ENCODE data around the gene NRXN3.

DNA sequence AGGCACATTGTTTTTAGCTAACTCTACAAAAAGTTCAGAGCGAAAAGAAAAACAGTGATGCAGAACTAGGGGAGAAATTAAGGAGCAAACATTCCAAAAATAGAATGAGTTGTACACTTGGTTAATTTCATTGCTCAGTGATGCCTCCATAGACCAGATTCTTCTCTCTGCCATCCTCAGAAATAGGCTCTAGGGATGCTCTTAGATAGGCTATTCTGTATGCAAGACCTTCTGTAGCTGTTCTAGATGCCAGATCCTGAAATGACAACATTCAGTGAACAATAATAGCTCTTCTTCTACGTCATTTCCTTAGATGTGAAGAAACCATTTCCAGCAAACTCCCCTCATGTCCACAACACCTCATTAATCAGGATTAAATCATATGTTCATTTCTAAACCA, 1574.9 kb downstream of the NRXN3 start:
- TF ChIP-seq, protein P1, sequence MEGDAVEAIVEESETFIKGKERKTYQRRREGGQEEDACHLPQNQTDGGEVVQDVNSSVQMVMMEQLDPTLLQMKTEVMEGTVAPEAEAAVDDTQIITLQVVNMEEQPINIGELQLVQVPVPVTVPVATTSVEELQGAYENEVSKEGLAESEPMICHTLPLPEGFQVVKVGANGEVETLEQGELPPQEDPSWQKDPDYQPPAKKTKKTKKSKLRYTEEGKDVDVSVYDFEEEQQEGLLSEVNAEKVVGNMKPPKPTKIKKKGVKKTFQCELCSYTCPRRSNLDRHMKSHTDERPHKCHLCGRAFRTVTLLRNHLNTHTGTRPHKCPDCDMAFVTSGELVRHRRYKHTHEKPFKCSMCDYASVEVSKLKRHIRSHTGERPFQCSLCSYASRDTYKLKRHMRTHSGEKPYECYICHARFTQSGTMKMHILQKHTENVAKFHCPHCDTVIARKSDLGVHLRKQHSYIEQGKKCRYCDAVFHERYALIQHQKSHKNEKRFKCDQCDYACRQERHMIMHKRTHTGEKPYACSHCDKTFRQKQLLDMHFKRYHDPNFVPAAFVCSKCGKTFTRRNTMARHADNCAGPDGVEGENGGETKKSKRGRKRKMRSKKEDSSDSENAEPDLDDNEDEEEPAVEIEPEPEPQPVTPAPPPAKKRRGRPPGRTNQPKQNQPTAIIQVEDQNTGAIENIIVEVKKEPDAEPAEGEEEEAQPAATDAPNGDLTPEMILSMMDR (IDR thresholded peaks at IDR 0.05; ENCODE audit: low read depth, low read length, missing input control), result no peak
- TF ChIP-seq, protein P2, sequence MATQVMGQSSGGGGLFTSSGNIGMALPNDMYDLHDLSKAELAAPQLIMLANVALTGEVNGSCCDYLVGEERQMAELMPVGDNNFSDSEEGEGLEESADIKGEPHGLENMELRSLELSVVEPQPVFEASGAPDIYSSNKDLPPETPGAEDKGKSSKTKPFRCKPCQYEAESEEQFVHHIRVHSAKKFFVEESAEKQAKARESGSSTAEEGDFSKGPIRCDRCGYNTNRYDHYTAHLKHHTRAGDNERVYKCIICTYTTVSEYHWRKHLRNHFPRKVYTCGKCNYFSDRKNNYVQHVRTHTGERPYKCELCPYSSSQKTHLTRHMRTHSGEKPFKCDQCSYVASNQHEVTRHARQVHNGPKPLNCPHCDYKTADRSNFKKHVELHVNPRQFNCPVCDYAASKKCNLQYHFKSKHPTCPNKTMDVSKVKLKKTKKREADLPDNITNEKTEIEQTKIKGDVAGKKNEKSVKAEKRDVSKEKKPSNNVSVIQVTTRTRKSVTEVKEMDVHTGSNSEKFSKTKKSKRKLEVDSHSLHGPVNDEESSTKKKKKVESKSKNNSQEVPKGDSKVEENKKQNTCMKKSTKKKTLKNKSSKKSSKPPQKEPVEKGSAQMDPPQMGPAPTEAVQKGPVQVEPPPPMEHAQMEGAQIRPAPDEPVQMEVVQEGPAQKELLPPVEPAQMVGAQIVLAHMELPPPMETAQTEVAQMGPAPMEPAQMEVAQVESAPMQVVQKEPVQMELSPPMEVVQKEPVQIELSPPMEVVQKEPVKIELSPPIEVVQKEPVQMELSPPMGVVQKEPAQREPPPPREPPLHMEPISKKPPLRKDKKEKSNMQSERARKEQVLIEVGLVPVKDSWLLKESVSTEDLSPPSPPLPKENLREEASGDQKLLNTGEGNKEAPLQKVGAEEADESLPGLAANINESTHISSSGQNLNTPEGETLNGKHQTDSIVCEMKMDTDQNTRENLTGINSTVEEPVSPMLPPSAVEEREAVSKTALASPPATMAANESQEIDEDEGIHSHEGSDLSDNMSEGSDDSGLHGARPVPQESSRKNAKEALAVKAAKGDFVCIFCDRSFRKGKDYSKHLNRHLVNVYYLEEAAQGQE (IDR thresholded peaks at IDR 0.05), result no peak
- TF ChIP-seq TAF1 (conservative IDR thresholded peaks at IDR 0.05), result no peak
- TF ChIP-seq YY1 (IDR thresholded peaks at IDR 0.05), result no peak
- no peak for TF ChIP-seq NR2F2 (IDR thresholded peaks at IDR 0.05)
- TF ChIP-seq, protein P3, sequence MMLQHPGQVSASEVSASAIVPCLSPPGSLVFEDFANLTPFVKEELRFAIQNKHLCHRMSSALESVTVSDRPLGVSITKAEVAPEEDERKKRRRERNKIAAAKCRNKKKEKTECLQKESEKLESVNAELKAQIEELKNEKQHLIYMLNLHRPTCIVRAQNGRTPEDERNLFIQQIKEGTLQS (IDR thresholded peaks at IDR 0.05), result no peak
